Transverse colon (tissue), 4 donors: ENCODE data around the gene TRIM54.

Experiments
- CTCF ChIP-seq, 5 experiments: fragments of 200-600 bp in 3 of 5; fragments of 450-650 bp in 2 of 5; sonication (generic) in 3 of 5; IDR thresholded peaks; 1 replicate in 2 of 5; 2 replicates in 3 of 5; pipeline ENCODE4 v1.5.1; 2016 to 2017; ENCODE audit warnings: antibody characterized with exemption in 5 of 5, inconsistent platforms in 3 of 5, mild to moderate bottlenecking in 2 of 5, moderate library complexity in 1 of 5
- EP300 ChIP-seq: sonication (generic); formaldehyde crosslinking; IDR thresholded peaks from one replicate; pipeline ENCODE4 v1.6.1; 2017; ENCODE audit warnings: antibody characterized with exemption, low read depth
- POLR2A ChIP-seq: fragments of 450-650 bp; IDR thresholded peaks from one replicate; pipeline ENCODE4 v1.6.1; 2016; ENCODE audit warnings: antibody characterized with exemption, mild to moderate bottlenecking, moderate library complexity
- POLR2AphosphoS5 ChIP-seq, 3 donors: sonication (generic); formaldehyde crosslinking; IDR thresholded peaks; one replicate each; pipeline ENCODE4 v1.6.1; 2016; ENCODE audit warnings: antibody characterized with exemption in 3 of 3

- no peak for TF ChIP-seq CTCF (IDR thresholded peaks at IDR 0.05)
- no peak for TF ChIP-seq POLR2A
- no peak for TF ChIP-seq EP300
- no peak for TF ChIP-seq POLR2AphosphoS5 (IDR thresholded peaks at IDR 0.05)
Observed at GRCh38 chr2:27304488-27305240, 22.4 kb downstream of the TRIM54 start.
